SKM-1 treated with dmso at 0.1 percent for 144 hours (cell line): ENCODE measurements around the gene LMBR1L.

Experiments used
- DNase-seq: peaks from one replicate; lab custom pipeline; 2025; ENCODE audit not compliant: unreplicated experiment; lab: John Stamatoyannopoulos, UW

Gene LMBR1L

DNA sequence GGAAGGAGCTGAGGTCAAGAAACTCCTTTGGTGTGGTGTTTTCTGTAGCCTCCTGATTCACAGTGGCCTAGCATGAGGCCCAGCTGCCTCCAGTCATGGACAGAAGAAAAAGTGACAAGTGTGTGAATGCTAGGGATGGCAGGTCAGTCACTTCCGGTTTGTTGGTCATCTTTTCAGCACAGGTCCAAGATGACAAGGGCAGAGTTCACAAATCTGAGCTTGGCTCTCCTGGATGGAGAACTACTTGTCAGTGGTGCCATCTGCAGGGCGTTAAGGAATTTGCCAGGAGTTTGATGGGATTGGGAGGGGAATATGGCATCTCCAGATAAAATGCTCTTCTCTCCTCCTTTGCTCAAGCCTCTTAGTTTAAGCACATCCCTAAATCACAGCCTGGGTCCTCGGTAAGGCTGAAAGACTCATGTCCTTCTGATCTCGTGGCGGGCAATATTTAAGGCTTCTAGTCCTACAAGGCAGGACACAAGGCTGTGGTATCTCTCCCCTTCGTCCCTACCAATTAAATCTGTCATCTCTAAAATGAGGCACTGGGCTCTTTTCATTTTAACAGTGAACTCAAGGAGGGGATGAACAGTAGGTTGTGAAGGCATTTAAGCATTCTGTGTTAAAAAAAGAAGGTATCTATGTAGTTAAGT lies 10.5 kb upstream of the LMBR1L start:
- no peak for DNase-seq

DNA sequence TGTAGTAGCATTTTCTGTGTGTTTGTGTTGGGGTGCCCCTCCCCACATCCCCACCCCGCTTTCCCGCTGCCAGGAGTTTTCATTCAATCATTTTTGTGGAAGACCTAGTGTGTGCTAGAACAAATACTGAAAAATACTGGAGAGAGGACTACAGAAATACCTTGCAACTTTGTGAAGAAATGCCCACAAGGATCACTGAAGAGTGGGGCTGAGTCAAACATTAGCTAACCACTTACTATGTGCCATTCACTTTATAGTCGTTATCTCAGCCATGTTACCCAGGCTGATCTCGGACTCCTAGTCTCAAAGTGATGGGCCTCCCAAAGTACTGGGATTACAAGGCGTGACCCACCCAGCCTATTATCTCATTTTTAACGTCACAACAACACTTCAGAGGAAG lies 559 bp upstream of the LMBR1L start:
- no peak for DNase-seq

DNA sequence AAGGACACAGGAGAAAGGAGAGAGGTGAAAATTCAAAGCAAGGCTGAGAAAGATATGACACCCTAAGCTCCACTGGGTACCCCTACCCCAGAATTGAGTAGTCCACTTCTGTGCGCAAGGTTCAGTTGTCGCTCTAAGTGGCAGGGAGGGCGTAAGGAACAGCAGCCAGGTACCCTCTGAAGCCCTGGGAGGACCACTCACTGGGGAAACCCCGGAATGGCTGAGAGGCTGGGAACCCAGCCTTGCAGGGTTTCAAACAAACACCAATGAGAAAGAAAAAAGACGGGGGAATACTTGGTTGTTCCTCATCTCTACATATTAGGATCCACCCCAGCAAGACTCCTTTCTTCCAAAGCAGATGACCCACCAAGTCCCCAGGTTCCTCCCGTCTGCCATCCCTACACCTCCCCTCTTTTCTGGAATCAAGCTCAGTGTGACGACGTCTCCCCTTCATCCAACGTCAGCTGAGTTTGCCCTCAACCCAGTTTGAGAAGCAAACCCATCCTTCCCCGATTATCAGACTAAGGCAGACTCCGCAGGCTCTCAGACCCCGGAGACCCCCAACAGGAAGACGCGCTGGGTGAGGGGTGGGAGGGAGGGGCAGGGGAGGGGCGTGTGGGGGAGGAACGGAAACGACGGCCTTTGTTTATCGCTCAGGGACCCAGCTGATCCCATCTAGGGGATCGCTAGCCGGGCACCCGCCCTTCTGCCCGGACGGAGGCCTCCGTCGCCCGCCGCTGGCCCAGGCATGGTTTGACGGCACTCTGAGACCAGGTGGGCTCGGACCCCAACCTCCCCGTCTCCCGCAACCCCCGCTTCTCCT lies 795 bp downstream of the LMBR1L start:
- no peak for DNase-seq

DNA sequence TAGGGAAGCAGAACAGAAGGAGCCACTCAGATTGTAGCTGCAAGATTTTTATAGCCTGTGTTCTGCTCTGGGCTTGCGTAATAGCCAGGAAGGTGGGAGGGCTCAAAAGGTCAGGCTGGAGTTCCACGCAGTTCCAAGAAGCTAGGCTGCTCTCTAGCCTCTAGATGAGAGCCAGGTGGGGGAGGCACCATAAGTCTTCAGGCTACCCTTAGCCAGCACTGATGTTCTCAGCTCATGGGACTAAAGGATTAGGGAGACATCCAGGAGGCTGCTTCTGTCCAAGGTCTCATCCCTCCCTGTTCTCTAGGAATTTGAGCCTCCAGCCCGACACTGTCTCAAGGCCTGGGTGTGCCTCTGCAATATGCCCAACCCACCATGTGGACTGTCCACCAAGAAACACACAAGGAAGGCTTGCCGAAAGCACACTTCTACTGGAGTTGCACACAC lies 1.7 kb downstream of the LMBR1L start:
- no peak for DNase-seq

DNA sequence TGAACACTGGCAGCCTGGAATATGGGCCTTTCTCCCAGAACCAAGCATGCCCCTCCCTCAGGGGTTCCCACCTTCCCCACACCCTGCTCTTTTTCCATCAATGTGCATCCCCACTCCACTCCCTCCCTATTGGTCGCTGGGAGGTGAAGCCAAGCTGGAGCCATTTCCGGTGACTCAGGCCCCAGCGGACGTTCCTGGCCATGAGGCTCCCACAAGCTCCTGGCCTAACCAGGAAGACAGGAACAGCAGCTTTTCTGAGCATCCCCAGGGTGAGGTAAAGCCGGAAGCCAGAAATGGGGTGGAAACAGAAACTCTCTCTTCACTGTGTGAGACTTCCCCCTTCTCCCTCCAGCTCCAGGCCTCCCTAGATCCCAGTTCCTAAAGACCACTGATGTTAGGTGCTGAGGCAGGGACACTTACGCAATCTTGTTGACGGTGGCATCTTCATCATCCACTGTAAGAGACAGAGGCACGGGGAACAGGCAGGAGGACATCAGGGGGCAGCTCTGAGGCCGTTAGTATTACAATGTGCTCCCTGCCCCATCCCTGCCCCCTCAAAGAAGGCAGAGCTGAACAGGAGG lies 5.1 kb downstream of the LMBR1L start:
- DNase-seq = no peak

DNA sequence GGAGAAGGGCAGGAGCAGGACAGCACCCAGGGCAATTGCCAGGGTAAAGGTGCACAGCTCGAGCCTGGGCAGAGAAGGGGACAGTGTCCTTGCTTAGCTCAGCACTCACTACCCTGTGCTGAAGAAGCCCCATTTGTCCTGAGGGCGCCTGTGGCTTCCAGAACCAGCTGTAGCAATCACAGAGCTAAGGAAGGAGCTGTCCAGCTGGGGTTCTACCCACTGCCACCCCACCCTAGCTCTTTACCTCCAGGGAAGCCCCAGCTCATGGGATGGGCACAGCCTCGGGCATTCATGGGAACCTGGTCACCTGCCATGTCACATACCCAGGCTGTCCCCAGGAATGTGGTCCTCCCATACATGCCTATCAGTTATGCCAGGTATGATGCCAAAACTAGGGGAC lies 5.8 kb downstream of the LMBR1L start:
- no peak for DNase-seq

DNA sequence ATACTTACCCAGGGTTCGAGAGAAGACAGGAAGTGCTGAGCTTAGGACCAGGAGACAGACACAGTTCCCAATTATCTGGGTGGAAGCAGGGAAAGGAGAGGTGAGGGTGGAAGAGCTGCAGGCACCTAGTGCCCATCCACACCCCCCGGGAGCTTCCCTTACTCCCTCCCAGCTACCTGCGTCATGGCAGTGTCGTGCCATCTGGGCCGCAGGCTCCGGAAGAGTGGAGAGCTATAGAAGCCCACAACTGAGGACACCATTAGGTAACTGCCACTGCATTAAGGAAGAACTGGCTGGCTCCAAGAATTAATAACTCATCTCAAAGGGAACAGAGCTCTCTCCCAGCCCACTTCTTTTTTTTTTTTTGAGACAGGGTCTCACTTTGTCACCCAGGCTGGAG lies 10.3 kb downstream of the LMBR1L start:
- DNase-seq = no peak

DNA sequence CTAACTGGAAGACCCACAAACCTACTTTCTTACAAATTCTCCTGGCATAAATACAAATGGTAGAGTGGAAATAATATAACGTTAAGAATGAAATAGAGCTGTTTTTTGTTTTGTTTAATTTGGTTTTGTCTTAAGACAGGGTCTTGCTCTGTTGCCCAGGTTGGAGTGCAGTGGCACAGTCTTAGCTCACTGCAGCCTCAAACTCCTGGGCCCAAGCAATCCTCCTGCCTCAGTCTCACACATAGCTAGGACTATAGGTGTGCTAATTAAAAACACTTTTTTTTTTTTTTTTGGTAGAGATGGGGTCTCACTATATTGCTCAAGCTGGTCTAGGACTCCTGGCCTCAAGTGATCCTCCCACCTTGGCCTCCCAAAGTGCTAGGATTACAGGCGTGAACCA lies 11.9 kb downstream of the LMBR1L start:
- no peak for DNase-seq

DNA sequence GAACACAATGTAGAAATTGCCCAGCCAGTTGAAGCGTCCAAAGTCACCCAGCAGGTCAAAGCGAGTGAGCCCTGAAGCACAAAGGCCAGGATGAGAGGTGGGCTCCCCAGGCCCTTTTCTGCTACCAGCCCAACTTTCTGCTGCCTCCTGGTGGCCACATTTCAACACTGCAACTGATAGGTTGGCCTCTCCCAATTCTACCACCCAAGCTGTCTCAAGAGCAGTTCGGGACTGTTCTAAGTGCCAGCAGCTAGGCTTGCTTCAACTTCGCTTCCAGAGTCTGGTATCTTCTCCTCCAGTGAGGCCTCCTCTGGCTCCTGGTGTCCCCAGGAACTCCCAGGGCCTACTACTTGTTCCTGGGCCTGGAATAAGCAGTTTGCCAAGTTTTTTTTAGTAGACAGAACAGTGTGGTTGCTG lies 12.6 kb downstream of the LMBR1L start:
- no peak for DNase-seq

DNA sequence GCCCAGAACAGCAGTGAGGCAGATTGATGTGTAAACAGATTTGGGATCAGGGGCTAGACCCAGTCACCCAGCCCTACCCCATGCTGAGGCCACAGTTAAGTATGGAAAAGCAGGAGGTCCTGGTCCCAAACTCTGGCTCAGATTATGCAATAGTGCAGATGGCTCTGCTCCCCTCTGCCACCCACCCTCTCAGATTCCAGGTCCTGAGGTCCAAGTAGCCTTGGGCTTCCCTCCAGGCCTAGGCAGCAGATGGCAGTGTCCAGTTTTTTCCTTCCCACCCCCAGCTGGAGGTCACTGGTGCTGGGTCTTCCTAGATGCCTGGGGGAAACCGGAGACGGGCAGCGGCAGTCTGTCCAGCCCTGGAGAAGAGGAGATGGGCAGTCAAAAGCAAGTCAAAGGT lies 13.3 kb downstream of the LMBR1L start:
- no peak for DNase-seq

DNA sequence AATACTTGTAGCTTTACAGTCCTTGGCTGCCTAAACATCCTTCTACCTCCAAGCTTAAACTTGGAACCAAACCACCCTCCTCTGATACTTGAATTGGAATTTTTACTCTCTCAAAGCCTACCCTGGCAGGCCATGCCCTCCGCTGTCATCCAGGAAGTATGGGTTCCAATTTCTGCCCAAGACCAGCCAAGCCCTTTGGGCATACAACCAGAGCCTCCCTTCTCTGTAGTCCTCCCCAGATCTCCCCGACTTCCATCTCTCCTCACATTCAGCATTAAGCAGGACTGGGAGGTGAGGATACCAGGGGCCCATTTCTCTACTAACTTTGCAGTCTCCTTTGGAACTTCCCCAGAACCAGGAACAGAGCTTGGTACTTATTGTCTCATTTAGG lies 15.7 kb downstream of the LMBR1L start:
- DNase-seq = no peak

DNA sequence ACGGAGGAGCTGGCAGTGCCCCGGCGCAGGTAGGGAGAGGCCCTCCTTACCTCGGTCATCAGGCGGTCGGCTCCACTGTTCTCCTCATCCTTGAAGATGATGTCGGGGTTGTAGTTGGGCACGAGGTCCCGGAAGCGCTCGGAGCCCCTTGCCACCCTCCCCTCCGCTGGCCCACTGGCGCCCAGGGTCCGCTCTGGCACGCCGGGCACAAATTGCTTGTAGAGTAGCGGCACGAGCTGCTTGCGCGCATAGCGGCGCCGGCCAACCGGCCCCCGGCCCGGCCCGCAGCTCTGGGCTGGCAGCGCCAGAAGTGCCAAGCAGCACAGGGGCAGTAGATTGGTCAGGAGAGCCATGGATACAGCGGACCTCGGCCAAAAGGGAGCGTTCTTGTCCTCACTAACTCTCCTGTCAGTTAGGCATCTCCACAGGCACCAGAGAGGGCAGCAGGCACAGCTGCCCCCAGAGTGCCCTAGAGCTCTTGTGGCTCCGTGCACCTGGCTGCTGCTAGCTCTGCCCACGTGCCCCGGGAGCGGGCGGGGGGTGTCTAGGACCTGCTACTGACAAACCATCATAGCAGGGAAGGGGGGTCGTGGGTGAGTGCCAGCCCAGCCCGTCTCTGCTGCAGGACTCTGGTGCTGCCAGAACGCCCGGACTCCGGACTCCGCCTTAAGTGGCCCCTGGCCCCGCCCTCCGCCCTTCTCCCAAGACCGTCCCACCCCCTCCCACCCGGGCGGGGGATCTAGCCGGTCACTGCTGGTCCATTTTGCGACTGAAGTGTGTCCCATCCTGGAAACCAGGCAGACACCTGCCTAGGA lies 16.3 kb downstream of the LMBR1L start, which contains the start of gene DHH:
TSS of gene DHH (minus strand) at position 642 of the 815 bp plus-strand sequence. CDS start at position 353, 289 bp downstream.
- no peak for DNase-seq

DNA sequence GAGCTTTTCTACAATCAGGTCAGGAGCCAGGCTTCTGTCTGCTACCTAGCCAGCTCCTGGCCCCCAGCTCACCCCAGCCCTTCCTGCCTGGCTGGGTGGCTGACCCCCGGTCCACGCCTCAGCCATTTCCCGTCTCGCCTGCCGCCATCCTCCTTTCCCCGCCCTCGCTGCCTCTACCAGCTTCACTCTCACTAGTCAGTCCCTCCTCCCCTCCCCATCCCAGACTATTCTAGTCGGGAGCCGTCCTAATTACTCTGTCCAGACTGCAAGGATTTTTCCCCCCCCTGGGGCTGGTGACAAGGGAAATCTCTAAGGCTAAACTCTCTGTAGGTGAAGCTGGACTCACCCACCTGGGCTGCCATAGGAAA lies 16.9 kb downstream of the LMBR1L start:
- DNase-seq = no peak

DNA sequence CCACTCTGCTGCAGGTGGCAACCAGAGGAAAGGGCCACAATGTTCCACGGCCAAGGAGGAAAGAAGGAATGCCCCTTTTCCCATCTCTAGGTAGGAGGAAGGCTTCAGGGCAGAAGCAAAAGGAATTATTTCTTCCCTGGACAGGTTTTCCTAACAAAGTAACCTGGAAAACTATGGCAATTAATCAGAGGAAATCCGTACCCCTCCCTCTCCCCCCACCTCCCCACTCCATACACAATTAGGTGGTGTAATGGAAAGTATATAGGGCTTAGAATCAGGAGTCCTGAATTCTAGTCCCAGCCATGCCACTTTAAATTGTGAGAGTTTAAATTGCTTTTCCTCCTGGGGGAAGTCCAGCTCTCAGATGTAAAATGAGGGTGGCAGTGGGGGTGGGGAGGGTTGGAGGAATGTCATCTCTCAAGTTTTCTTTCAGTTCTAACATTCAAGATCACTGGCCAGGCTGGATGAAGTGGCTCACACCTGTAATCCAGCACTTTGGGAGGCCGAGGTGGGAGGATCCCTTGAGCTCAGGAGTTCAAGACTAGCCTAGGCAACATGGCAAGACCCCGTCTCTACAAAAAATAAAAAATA lies 17.7 kb downstream of the LMBR1L start:
- no peak for DNase-seq

DNA sequence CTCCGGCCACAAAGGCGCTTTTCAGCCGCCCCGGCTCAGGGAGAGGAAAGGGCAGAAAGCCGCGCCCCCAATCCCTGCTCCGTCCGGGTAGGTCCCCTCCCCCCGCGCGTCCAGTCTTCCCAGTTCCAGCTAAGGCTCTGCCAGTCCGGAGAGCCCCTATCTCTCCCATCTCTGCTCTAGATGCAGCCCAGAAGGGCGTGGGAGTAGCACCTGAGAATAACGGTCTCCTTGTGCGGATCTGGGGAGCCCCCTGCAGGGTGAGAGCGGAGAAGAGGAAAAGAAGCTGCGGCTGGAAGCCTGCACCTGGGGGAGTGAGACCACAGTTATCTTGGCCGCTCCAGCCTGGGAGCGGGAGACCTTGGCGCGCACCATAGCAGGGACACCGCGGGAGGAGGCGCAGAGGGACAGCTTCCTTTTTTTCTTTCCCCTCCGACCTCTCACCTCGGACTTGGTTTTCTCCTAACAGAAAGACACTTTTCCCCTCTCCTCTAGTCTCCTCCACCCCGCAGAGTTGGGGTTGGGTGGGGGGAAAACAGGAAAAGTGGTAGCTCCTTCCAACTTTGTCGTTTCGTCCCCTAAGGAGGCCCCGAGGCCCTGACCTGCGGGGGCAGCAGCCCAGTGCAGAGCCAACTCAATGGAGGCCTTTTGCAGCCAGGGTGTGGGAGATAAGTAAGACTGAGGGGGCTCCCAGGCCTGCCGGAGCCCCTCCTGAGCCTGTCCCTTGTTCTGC lies 18.4 kb downstream of the LMBR1L start:
- peak; percentile 5 for DNase-seq

DNA sequence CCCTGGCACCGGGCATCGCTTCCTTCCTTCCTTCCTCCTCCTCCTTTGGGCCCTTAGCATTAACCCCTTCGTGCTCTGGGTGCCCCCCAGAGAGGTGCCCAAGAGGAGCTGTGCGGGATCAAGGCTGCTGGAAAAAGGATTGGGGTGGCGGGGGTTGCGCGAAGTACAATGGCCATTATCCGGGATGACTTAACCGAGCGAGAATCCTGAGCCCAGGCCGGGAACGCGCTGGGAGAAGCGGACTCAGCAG lies 18.9 kb downstream of the LMBR1L start:
- no peak for DNase-seq

DNA sequence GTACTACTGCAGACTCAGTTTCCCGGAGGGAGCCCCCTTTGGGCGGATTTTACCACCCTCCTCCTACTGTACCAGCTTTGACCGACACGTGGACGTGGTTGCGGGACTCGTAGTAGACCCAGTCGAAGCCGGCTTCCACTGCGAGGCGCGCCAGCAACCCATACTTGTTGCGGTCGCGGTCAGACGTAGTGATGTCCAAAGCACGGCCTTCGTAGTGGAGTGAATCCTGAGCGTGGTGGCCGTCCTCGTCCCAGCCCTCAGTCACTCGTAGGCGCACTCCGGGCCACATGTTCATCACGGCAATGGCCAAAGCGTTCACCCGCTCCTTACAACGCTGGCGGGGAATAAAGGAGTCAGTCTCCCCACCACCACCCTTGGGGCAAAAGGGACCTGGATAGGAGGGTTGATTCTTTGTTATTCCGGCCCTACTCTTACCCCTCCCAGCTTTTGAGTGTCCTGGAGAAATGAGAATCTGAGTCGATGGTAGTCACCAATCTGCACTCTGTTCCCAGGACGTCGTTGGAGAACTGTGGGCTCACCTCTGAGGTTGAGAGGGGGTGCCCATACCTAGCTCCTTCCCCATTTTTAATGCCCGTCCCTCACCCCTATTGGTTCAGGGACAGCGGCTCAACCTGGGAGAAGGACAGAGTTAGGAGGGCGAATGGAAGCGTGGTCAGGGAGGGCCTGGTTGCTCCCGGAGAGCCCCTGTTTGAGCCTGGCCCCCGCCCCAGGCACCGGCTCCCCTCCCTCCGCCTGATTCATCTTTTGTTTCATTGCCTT lies 19.4 kb downstream of the LMBR1L start:
- no peak for DNase-seq

DNA sequence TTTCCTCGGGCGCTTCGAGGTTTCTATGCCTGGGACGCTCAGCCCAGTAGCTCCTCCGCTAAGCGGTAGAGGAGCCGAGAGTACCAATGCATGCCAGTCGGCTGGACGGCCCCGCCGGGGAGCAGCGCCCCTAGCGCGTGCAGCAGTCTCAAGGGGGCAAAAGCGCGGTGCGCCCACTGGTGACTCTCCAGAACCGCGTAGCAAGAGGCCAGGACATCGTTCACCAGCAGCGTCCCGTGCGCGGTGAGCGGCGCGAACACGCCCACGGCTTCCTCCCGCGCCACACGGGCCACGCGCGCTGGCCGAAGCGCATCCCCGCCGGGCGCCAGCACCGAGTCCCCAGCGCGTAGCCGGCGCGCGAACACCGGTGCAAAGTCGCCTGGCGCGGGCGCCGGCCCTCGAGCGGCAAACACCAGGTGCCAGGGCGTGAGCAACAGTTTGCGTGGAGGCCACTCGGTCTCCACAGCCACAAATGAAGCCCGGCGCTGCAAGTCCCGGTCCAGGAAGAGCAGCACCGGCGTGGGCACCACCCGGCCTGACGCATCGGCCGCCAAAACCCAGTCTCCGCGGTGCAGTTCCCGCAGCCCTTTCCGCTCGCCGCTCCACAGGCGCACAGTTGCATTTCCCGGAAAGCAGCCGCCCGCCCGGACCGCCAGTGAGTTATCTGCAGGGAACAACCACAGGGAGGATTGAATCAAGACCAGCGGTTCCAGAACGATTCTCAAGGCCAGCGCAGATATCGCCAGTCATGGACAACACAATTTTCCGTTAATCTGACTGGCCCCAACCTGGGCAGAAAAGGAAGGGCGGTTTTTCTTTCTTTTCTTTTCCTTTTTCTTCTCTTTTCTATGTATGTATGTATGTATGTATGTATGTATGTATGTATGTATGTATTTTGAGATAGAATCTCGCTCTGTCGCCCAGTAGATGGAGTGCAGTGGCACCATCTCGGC lies 20.6 kb downstream of the LMBR1L start:
- DNase-seq = no peak

DNA sequence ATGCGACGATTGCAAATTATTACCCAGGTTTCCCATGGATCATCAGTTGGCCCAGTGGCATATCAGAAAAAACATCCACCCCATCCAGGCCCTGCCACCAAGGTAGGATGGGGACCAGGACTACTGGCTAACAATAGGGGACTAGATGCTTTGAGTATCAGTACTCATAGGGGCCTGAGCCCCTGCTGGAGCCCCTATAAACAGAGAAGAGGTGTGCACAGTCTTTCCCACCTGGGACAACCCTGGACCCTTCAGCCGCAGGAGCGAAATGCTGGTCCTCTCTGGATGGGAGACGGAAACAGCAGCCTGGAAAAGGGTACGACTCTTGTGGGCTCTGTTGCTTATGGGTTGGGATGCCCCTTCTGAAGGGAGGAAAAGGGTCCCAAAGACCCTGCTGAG lies 21.7 kb downstream of the LMBR1L start:
- no peak for DNase-seq
